Non-pigmented ciliary epithelial cell (primary cell): ENCODE measurements around the gene KRT4.

Source experiments
- DNase-seq: peaks from one replicate; pipeline ENCODE4 v3.0.0-alpha.2; 2010; ENCODE audit warnings: low read depth

The KRT4 gene

GRCh38 chr12:52836491-52837412 lies 22.8 kb upstream of the KRT4 start:
- DNase-seq: no peak

- DNase-seq: peak; percentile 52
These were observed 22.1 kb upstream of the KRT4 start for GRCh38 chr12:52836042-52836466.

GRCh38 chr12:52835271-52836041 lies 21.5 kb upstream of the KRT4 start:
- DNase-seq: no peak

- DNase-seq: no peak
These were observed 20.7 kb upstream of the KRT4 start for GRCh38 chr12:52834727-52835001.

GRCh38 chr12:52833922-52834726 lies 20.2 kb upstream of the KRT4 start, which contains the start of gene KRT79:
Gene KRT79 (minus strand): TSS chr12:52834311. CDS start chr12:52834260, 51 bp downstream.
- DNase-seq: no peak

- DNase-seq: no peak
These were observed 19.3 kb upstream of the KRT4 start for GRCh38 chr12:52832985-52833905.

- no peak for DNase-seq
These were observed 18.5 kb upstream of the KRT4 start for GRCh38 chr12:52832451-52832850.

- DNase-seq: no peak
These were observed 17.3 kb upstream of the KRT4 start for GRCh38 chr12:52831251-52831650.

- DNase-seq: no peak
These were observed 16.3 kb upstream of the KRT4 start for GRCh38 chr12:52829986-52830770.

- no peak for DNase-seq
These were observed 14.7 kb upstream of the KRT4 start for GRCh38 chr12:52828591-52829021.

GRCh38 chr12:52828156-52828555 lies 14.2 kb upstream of the KRT4 start:
- DNase-seq: no peak

GRCh38 chr12:52827499-52828090 lies 13.7 kb upstream of the KRT4 start:
- no peak for DNase-seq

- no peak for DNase-seq
These were observed 12.9 kb upstream of the KRT4 start for GRCh38 chr12:52826611-52827498.

GRCh38 chr12:52825961-52826360 lies 12.0 kb upstream of the KRT4 start:
- no peak for DNase-seq

- DNase-seq: no peak
These were observed 11.0 kb upstream of the KRT4 start for GRCh38 chr12:52824741-52825410.

- DNase-seq: no peak
These were observed 10.0 kb upstream of the KRT4 start for GRCh38 chr12:52823761-52824450.

- DNase-seq: no peak
These were observed 9.0 kb upstream of the KRT4 start for GRCh38 chr12:52822771-52823510.
